Measurements from ENCODE around the gene MKX.

The MKX gene

DNA sequence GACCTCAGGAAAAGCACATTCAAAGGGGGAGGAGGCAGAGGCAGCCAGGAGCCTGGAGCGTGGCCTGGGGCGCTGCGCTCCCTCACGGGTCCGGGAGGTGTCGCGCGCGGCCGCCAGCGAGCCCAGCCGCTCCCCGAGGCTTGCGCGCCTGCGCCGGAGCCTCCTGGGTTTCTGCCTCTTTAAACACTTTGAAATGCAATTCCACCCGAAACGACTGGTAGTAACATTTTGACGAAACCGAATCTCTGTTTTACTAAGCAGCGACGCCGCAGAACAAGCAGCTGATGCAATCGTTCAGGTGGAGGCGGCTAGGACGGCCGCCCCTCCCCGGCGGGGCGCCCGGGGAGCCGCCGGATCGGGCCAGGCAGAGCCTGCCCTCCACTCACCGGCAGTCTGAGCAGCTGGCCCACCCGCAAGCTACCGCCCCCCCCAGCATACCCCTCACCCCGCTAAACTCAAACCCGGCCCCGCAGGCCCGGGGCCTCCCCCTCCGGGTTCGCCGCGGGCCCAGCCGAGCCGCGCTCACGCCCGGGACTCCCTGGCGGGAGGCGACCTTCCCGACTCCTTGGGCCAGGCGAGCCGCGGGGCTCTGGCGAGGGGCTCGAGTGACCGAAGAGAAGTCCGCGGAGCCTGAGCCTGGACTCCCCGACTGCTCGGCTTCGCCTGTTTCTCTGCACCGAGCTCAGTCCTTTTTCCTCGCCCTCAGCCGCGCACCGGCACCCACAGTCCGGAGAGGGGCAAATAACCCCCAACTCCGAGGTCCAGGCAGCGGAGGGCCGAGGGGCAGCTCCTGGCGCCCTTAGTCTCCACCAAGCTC, 3.2 kb downstream of the MKX start:
- DNase-seq (ENCODE audit: low read depth), result peak; percentile 67

DNA sequence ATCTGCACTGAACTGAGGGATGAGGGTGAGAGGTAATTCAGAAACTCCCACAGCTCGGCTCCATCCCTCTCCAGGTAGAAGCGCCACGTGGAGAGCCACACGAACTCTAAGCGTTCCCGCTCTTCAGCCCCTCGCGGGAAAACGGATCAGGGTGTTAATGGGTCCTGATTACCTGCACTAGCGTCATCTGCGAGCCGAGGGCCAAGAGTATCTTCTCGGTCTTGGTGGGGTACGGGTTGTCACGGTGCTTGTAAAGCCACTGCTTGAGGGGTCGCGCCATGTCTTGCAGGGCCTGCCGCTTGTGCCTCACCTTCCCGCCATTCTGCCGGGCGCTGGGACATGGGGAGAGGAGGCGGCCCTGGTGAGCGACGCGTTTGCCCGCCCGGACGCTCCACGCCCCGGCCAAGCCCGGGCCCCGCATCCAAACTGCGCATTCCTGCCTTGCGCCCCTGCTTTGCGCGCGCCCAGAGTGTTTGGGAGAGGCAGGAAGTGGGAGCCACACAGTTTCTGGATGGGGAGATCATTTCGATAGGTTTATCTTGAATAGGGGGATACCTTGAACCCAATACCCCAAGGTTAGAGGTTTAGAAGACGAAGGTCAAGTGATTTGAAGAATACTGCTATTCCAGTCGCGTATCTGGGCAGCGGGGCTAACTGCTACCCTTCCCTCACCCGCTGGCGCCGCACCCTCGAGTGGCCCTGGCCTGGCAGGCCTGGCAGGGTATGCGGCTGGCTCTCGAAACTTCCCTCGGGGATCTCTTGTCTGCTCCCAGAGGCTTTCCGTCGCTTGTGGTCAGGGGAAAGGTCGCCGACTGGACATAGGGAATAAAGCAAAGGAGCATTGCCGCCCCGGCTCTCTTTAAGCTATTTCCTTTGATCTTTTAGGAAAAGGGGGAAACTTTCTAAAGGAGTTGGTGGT, 4.2 kb downstream of the MKX start:
- no peak for DNase-seq (ENCODE audit: low read depth)

DNA sequence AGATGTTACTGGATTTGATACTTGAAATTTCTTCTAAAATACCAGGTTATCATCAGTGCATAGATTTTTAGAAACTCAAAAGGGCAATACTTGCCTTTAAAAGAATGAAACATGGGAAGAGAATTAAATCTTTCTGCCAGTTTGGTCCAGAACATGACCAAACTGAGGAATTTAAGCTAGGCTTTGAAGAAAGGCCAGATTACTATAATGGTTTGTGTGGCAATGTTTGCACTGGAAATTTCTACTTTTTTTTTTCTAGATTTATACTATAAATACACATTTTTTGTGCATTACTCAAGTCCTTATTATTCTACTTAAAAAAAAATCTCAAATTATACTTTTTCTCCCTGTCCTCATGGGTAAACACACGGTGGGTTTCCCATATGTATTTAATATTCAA, 9.2 kb downstream of the MKX start:
- no peak for DNase-seq (ENCODE audit: low read depth)

DNA sequence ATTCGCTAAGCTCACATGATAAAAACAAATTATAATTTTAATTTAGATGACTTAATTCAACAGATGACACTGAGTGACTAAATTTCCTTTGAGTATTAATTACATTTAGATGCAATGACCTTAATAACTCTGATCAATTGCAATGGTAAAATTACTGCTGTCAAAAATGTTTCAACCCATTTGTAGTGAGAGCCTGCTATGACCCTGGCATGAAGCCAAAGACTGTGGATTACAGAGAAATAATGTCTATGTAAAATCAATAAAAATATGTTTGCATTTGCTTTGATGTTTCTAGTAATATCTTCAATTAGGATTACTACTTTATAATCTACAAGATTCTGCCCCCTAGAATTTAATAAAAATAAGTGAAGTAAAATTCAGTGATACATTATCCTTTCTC, 15.6 kb downstream of the MKX start:
- no peak for DNase-seq (ENCODE audit: low read depth)

DNA sequence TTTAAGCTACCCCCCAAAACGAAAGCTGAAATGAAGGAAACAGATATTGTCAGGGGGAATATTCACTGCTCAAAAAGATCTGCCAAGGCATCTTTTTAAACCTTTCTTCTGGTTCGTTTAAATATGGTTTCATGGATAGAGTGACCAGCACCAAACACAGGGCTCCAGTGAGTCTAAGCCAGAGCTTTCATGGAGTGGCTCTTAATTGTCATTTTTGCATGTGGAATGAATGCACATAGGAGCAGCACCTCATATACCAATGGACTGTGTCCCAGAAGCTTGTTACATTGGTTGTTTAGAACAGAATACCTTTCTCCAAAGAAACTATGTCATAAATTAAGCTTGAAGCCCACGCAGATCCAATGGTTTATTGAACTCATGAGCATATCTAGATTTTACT, 17.3 kb downstream of the MKX start:
- DNase-seq (ENCODE audit: low read depth), result no peak

DNA sequence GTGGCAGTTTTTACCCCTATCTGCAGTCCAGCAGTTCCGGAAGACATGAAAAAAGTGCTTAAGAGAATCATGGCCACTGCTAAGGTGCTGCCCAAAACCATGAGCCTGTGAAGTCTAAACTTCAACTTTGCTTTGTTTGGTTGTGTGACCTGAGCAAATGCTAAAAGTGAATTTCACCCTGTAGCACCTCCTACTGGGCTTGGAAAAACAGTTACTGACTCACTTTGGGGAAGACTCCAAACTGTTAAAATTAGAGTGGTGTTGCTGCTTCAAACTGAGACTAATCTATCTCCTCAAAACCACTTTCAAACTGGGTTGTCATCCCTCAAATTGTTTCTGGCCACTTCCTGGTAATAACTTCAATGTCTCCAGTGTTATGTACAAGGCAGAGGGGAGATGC, 21.3 kb downstream of the MKX start:
- DNase-seq (ENCODE audit: low read depth), result no peak

DNA sequence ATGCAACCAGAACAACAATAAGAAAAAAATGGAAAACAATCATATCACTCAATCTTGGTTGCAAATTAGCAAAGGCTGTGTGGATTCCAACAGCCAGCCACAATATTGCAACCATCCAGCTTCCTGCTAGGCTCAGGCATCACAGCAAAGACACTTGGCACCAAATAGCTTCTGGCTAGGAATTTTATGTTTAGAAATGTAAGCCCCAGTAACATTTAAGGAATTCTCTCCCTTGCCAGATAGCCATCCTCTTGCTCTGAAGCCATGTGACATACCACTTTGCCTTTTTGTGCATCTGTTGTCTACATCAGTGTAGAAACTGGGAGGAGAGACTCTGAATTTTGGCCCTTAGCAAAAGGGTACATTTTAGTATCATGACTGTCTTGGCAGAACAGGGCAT, 22.2 kb downstream of the MKX start:
- DNase-seq (ENCODE audit: low read depth), result no peak

DNA sequence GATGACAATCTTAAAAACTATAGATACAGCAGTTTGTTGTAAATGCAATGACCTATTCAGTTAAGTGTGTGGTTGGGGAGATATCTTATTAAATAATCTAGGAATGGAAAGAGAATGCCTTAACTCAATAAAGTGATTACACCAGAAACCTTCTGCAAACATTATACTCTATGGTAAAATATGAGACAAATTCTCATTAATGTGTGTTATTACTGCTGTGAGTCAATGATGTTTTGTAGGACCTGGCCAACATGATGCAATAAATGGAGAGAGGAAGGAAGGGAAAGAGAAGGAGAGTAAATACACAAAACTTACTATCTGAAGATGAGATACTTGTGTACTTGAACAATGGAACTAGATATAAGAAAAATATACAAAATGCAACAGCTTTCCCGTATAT, 25.1 kb downstream of the MKX start:
- no peak for DNase-seq (ENCODE audit: low read depth)

DNA sequence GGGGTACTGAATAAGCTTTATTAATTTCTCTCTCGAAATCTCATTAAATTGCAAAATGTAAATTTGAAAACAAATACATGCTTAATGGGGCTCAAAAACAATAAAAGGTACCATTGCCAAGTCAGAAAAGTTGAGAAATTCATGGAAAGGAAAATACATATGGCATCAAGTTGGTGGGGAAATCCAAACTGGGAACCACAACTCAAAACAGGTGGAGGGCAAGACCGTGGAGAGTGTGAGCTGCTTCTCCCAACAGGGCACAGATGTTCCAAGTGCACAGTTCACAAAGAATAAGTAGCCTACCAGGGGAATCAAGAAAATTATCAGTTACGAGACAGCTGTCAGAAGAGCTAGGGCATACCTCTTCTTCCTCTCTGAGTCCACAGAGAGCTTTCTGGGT, 26.6 kb downstream of the MKX start:
- DNase-seq (ENCODE audit: low read depth), result no peak

DNA sequence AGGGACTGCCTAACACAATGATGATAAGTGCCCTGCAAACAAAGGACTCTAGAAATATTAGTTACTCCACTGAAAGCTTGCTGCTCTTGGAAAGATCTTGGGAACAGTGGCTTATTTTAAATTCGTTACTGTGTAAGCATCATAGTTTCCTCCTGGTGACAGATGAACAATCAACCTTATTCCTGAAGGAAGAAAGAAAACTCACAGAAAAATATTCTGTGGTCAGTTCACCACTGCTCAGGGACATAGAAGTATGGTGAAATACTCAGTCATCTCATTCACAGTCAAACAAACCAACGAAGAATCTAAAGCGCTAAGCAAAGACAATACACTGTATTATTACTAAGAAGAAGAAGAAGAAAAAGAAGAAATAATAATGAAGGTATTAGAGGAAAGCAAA, 27.8 kb downstream of the MKX start:
- no peak for DNase-seq (ENCODE audit: low read depth)

DNA sequence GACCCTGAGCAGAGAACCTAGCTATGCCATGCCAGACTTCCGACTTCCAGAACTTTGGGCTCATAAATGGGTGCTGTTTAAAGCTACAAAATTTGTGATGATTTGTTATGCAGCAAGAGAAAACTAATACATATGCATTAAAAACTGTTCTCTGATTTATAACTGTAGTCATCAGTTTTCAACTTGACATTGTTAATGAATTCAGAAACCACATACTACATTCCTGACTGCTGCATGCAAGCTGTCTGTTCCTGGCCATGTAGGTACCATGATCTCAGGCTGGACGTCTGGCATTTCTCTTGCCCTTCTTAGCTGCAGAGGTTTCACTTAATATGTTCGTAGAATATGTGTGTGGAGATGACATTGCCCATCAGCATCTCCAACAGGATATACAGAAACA, 28.4 kb downstream of the MKX start:
- DNase-seq (ENCODE audit: low read depth), result no peak

DNA sequence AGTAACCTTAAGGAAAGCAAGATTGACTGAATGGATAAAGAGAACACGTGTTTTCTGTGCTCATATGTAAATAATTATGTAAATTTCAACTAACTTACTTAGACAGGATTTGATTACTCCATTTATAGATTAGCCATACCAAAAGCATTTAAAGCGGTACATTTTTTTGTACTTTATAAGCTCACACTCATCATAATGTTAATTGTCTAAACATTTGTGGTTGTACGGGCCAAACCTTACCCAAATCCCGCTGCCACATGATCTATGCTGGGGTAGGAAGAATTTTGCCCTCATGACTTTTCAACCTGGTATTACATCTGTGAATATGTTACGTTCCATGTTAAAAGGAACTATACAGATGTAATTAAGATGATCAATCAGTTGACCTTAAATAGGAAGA, 29.1 kb downstream of the MKX start:
- DNase-seq (ENCODE audit: low read depth), result no peak

DNA sequence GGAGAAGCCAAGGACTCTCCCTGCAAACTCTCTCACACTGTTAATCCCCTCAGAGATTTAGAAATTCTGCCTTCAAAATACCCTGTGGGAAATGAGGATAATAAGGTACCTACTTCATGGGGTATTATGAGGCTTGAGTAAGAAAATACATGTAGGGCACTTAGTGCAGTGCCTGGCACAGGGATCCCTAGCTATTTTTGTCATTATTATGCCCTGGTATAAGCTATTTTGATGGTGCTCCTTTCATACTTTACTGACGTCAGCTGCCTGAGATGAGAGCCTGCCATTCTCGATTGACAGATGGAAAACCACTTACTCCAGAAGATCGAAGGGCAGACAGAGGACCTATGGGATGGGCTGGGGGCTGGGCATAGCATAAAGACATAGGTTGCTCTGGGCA, 30.1 kb downstream of the MKX start:
- no peak for DNase-seq (ENCODE audit: low read depth)

DNA sequence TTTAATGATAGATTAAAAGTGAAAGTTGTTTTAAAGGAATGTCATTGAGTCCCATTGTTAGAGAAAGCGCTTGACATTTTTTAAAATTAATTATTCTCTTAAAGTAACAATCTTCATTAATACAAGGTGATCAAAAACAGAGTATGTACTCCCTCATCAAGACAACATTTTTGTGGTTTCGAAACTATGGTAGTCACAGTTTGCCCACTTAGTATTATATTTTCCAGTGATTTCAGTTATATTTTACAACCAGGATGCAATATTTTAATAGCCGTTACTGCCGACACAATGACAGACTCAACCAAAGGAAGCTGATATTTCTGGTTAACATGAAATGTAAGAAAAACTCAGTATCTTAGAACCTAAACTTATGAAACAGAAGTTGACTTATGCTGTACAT, 31.3 kb downstream of the MKX start:
- no peak for DNase-seq (ENCODE audit: low read depth)

DNA sequence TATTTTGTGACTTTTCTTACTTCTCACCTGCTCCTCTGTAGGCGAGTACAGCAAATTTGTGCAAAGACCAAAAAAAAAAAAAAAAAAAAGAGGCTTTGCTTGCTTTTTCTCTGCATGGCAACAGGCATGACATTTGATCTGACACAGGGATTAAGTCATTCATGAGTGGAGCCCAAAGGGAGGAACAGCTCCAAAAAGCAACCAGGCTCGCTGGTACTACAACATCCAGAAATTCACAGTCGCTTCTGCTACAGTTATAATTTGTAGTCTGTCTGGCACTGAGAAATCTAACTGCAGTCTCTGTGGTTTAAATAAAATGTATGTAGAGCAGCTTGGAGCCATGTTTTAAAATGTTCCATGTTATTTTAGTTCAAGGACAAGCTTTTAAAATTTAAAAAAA, 31.7 kb downstream of the MKX start:
- no peak for DNase-seq (ENCODE audit: low read depth)

DNA sequence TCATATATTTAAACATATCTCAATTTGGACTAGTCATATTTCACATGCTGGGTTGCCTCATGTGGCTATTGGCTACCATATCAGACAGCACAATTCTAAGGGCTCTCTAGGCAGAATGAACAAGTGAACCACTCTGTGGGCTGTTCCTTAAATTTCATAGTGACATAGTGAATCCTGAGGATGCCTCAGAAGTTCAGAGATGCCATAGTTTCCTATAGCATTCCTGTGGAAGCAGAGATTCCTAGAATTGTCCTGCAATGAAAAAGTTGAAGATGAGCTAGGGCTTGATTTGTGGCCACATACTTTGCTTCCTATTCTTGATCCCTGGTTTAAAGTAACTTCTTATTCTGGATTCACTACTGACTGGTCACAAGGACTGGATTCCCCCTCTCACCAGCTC, 35.6 kb downstream of the MKX start:
- DNase-seq (ENCODE audit: low read depth), result no peak

DNA sequence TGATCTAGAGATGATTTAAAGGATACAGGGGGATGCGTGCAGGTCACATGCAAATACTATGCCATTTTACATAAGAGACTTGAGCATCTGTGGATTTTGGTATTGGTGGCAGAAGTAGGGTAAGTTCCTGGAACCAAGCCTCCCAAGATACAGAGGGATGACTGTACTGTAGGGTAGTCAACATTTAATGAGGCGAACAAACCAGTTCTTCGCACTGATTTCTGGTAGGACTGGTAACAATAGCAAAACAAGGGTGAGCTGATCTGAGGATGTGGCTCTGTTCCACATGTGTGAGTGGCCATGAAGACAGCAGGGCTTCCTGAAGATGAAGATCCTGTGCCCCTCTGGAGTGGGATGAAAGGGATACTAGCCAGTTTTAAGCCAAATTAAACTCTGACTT, 36.3 kb downstream of the MKX start:
- no peak for DNase-seq (ENCODE audit: low read depth)

DNA sequence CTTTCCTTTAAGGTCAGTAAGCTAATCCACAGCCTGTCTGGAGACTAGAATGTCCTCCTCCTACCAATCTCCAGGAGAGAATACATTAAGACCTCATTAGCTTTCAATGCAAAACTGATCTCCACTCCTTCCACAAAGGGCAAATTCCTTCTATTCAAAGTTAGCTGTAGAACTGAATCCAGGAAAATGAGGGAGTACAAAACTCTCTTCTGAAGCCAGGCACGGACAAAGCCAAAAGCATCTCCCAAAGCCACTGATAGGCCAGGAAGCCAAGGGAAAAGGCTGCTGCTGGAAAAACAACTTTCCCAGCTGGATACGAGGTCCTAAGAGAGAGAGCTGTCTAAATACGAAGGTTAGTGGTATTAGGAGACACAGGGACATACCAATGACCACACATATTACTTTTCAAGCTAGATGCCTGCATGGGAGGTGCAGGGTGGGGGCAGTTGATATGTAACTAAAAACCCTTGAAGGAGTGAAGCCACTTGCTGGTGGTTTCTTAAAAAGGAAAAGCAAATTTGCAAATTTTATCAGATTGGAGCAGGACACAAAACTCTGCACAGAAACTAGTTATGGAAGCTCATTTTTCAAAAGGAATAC, 43.6 kb downstream of the MKX start:
- DNase-seq (ENCODE audit: low read depth), result no peak

DNA sequence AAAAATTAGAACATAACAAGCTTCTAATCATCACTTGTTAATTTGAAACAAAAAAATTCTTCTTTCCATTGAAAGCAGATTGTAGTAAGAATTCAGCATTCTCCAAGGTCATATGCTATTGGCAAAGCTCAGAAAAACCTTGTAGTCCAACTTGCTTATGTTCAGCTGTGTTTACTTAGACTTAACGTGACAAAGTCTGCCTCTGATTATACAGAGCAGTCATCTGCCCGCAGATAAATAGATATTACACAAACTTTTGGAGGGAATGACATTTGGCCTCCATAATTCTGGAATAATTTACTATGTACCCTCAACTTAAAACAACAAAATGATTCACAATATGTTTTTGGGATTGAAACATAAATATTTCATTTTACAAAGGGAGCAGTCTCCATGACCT, 45.8 kb downstream of the MKX start:
- no peak for DNase-seq (ENCODE audit: low read depth)

DNA sequence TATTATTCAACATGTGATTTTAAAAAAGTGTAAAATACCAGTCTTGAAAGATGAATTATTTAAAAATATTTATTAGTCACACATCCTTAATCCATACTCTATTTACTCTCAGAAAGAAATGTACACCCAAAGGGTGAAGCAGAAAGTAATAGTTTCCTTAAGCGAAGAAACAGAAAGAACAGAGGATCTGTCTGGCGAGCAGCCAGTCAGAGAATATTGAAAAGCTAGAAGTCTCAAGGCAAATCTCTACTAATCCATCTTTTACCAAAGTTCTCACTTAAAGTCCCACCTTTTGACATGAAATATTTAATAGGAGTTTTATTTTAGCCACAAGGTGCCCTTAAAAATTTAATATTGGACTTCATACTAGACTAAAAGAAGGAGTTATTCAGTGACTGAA, 46.7 kb downstream of the MKX start:
- no peak for DNase-seq (ENCODE audit: low read depth)

DNA sequence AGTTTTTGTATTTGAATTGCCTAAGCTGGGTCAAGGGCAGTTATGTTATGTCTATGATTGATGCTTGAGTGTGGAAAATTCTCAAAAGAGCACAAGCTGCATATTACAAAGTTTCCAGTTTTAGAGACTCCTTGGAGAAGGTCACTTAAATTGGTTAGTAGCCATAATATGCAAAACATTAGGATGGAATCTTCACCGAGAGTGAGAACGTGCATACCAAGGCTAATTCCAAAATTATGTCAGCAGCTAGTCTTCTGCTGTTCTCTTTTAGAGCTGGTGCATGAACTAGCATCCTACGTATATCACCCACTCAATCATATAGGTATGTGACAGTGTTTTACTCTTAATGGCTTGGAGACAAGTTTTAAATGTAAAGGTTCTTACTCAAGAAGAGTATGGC, 49.2 kb downstream of the MKX start:
- DNase-seq (ENCODE audit: low read depth), result no peak

DNA sequence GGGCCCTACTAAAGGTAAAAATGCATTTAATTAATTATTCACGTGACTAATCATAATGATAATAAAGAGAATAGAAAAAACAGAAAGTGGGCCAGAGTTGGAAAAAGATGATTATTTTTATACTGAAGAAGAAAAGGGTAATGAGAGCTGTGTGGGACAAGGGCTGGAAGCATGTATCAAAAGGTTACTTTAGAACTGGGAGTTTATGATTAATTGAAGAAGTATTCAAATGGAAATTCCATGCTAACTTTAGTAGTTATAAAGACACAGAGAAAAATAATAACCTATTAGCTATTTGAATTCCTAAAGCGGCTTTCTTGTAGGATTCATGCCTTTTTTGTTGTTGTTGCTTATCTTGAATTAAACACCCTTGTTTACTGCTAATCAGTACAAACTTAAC, 49.9 kb downstream of the MKX start:
- no peak for DNase-seq (ENCODE audit: low read depth)

DNA sequence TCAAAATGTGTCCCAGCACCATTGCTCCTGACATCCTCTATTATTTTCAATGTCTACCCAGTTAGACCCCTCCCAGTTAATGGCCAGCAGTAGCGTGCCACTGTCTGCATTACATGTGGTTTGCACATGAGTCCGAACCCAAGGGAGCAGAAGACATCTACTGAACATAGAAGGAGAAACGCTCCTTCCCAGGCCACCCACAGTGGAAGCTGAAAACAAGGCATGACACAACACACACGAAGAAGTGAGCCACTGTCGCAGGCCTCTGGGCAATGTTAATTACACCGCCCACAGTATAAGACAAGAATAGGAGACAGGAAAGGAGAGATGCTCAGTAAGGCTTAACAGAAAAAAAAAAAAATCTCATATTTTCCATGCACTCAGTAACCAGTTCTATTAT, 50.5 kb downstream of the MKX start:
- no peak for DNase-seq (ENCODE audit: low read depth)
